Sigmoid colon (tissue), 7 donors: Measurements from ENCODE around the gene UCK1. TPM values are rescaled to one million over a fixed set of nuclear protein-coding genes. Genes with fewer than 3 reads are reported as not detected.
A peak's percentile ranks its signal among the peaks of the same experiment; 100 is the strongest.

Experiments used
- DNase-seq: peaks from one replicate; pipeline ENCODE4 v3.0.0-alpha.2; 2019
- H3K27ac ChIP-seq, 4 donors: fragments of 200-600 bp; sonication (generic); one replicate each; pipeline ENCODE4 v1.5.1; 2016 to 2019; ENCODE audit warnings: mild to moderate bottlenecking in 1 of 4
- H3K27me3 ChIP-seq, 3 donors: fragments of 200-600 bp; sonication (generic); one replicate each; pipeline ENCODE4 v1.5.1; 2019; ENCODE audit warnings: mild to moderate bottlenecking in 1 of 3
- H3K36me3 ChIP-seq, 4 donors: fragments of 200-600 bp; sonication (generic); one replicate each; pipeline ENCODE4 v1.5.1; 2016 to 2019
- H3K4me1 ChIP-seq, 4 donors: fragments of 200-600 bp; sonication (generic); one replicate each; pipeline ENCODE4 v1.5.1; 2017 to 2019
- H3K4me3 ChIP-seq, 4 donors: fragments of 200-600 bp; sonication (generic); one replicate each; pipeline ENCODE4 v1.5.1; 2017 to 2019; ENCODE audit warnings: mild to moderate bottlenecking in 2 of 4, moderate library complexity in 1 of 4
- H3K9me3 ChIP-seq, 4 donors: fragments of 200-600 bp in 3 of 4; sonication (generic) in 3 of 4; one replicate each; pipeline versions ENCODE4 v1.5.1 to v1.6.1; 2013 to 2019
- EP300 ChIP-seq, 4 donors: sonication (generic); formaldehyde crosslinking; IDR thresholded peaks; one replicate each; pipeline ENCODE4 v1.6.1; 2017; ENCODE audit warnings: antibody characterized with exemption in 4 of 4
- POLR2A ChIP-seq, 2 donors: fragments of 450-650 bp; IDR thresholded peaks; one replicate each; pipeline ENCODE4 v1.6.1; 2016; ENCODE audit warnings: antibody characterized with exemption in 2 of 2, mild to moderate bottlenecking in 2 of 2, moderate library complexity in 2 of 2
- POLR2AphosphoS5 ChIP-seq, 4 donors: sonication (generic); formaldehyde crosslinking; IDR thresholded peaks; one replicate each; pipeline ENCODE4 v1.6.1; 2017; ENCODE audit warnings: antibody characterized with exemption in 4 of 4
- WGBS, 2 donors: extraction: QIAGEN DNeasy Blood & Tissue Kit; methylation state at CpG; one replicate each; pipeline ENCODE4 v1.1.7; 2013; 5-methylcytosine and 5-hydroxymethylcytosine counted together
- intact Hi-C: fragments of 100-400 bp; cut with DNase I; formaldehyde crosslinking; loops from one replicate; pipeline ENCODE4 v1.15.1; 2023
- polyA plus RNA-seq, 3 donors: library from polyadenylated mRNA; stranded (reverse); fragments of 200-250 nt; gene quantifications; one replicate each; pipeline ENCODE4 v1.2.3, GENCODE V29; 2013
- total RNA-seq, 4 donors: library from RNA; depleted of rRNA; stranded (reverse); fragments of >200 nt; gene quantifications; one replicate each; pipeline ENCODE4 v1.1.0, GENCODE V29; 2016
- TF ChIP-seq, protein P1 (sequence below), 4 experiments: fragments of 450-650 bp in 3 of 4; fragments of 200-600 bp in 1 of 4; IDR thresholded peaks; one replicate each; pipeline ENCODE4 v1.5.1; 2016 to 2019; ENCODE audit warnings: antibody characterized with exemption in 4 of 4, mild to moderate bottlenecking in 3 of 4, moderate library complexity in 2 of 4
- donor health status: healthy with polysubstance abuse.
- donor health status: Bipolar disorder and iron deficiency.
- donor health status: healthy.

Gene UCK1
- total and polyA plus RNA-seq, 7 donors, result 20.8 to 67.5 (median 35.7) TPM

DNA sequence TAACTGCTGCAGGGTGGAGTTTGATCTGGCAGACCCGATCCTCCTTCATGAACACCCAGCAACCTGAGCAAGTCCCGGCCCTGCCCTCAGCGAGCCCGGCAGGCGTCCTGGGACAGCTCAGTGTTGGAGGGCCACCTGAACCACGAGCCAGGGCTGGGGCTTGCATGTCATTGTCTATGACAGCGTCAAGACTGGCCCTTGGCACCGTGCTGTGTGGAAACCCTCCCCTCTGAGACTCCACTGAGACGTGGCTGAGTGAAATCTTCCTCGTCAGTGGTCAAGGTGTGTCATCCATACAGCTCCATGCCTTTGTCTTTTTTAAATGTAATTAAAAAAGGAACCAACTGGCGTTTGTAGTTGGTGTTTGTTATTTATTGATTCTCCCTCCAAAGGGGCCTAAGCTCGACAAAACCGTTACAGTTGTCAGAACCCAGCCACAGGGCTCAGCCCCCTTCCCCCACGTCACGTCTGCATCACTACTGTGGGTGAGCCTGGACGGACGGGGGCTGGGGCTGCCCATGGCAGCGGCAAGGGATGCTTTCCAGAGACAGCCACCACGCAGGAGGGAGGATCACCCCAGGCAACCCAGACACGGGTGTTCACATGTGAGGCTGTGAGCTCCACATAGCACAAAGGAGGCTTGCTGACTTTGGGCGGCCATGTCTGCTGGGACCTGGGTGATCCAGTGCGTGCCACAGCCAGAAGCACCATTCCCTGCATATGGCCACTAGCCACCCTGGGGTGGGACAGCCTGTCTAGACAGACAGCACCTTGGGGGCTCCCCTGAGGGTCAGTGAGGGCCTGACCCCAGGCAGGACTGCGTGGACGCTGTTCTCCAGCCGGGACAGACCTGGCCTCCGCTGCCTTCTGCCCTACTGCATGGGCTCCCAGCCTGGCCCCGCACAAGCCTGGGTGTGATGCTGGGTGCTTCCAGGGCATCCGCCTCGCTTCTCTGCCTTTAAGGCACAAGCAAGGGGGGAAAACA is 7.3 kb downstream of the UCK1 start:
- TF ChIP-seq, protein P1, sequence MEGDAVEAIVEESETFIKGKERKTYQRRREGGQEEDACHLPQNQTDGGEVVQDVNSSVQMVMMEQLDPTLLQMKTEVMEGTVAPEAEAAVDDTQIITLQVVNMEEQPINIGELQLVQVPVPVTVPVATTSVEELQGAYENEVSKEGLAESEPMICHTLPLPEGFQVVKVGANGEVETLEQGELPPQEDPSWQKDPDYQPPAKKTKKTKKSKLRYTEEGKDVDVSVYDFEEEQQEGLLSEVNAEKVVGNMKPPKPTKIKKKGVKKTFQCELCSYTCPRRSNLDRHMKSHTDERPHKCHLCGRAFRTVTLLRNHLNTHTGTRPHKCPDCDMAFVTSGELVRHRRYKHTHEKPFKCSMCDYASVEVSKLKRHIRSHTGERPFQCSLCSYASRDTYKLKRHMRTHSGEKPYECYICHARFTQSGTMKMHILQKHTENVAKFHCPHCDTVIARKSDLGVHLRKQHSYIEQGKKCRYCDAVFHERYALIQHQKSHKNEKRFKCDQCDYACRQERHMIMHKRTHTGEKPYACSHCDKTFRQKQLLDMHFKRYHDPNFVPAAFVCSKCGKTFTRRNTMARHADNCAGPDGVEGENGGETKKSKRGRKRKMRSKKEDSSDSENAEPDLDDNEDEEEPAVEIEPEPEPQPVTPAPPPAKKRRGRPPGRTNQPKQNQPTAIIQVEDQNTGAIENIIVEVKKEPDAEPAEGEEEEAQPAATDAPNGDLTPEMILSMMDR (IDR thresholded peaks at IDR 0.05), result no peak
- no peak for TF ChIP-seq POLR2AphosphoS5 (IDR thresholded peaks at IDR 0.05)
- no peak for TF ChIP-seq POLR2A (IDR thresholded peaks at IDR 0.05)
- TF ChIP-seq EP300 (IDR thresholded peaks at IDR 0.05), result no peak
- peaks cover 56 to 100% (median 74%) of the 10 kb centered on the region in 4 donors for H3K36me3 ChIP-seq
- DNase-seq, result peak; percentile 54
- intact Hi-C loops, result no loop called here
- no peak overlapping the region for H3K27ac ChIP-seq
- H3K27me3 ChIP-seq, result no peaks in the 10 kb centered on the region
- H3K9me3 ChIP-seq, result no peaks in the 10 kb centered on the region
- H3K4me1 ChIP-seq, result peaks cover 0 to 5% (median 4%) of the 10 kb centered on the region in 4 donors
- 86 to 87% methylated on average over 29 of the region's 29 CpGs for WGBS, 2 donors
- no peak overlapping the region for H3K4me3 ChIP-seq

DNA sequence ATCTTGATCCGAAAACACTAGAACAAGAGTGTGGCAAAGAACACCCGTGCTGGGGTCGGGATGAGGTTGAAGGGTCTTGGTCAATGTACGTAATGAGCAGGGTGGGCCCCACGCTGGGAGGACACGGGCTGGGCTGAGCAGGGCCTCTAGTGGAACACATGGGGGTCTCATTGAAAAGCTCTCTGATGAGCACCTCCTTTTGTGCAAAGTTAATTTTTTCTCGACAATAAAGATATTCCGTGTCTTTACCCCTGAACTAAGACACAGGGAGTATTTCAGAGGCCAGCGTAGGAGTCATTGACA is 8.0 kb downstream of the UCK1 start:
- H3K27me3 ChIP-seq, result no peaks in the 10 kb centered on the region
- 93% methylated on average over 9 of the region's 9 CpGs for WGBS, 2 donors
- no peak overlapping the region for H3K4me3 ChIP-seq
- no peak overlapping the region for H3K27ac ChIP-seq
- H3K36me3 ChIP-seq, result peaks cover 51 to 99% (median 71%) of the 10 kb centered on the region in 4 donors
- no peaks in the 10 kb centered on the region for H3K9me3 ChIP-seq
- no peak for DNase-seq
- peaks cover 0 to 12% (median 11%) of the 10 kb centered on the region in 4 donors for H3K4me1 ChIP-seq
- TF ChIP-seq POLR2AphosphoS5 (IDR thresholded peaks at IDR 0.05), result no peak
- TF ChIP-seq EP300 (IDR thresholded peaks at IDR 0.05), result no peak
- TF ChIP-seq, protein P1 (IDR thresholded peaks at IDR 0.05), result no peak
- no peak for TF ChIP-seq POLR2A (IDR thresholded peaks at IDR 0.05)
- intact Hi-C loops, result no loop called here

DNA sequence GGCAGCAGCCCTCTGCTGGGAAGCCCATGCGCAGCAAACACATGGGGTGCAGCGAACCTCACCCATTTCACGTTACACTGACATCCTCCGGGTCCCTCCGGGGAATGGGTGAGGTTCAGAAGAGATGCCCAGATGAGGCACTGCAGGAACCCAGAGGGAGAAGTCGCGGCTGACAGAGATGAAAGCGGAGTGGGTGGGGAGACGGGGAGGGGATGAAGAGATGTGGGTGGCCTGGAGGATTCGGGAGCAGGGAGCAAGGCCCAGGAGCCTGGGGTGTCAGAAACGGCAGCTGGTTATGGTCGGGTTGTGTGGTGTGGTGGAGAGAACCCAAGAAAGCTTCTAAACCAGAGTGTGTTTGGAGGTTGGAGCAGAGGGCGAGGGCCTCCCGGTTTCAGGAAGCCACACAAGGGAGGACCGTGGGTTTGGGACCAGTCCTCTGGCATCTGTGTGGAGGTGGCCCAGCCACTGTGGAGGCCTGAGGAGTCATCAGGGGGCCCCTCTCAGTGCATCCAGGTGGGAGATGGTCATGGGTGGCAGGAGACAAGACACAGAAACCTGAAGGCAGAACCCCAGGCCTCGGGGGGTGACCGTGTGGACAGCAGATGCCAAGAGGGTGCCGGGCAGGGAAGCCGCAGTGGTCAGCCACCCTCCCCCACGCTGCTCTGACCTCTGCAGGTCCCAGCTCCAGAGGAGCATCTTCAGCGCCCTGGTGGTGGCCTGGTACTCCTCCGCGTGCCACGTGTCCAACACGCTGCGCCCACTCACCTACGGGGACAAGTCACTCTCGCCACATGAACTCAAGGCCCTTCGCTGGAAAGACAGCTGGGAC is 8.6 kb downstream of the UCK1 start:
- intact Hi-C loops, result no loop called here
- TF ChIP-seq, protein P1 (IDR thresholded peaks at IDR 0.05), result no peak
- TF ChIP-seq POLR2A (IDR thresholded peaks at IDR 0.05), result no peak
- no peak for TF ChIP-seq EP300 (IDR thresholded peaks at IDR 0.05)
- TF ChIP-seq POLR2AphosphoS5 (IDR thresholded peaks at IDR 0.05), result no peak
- 94 to 95% methylated on average over 29 of the region's 29 CpGs for WGBS, 2 donors
- Histone ChIP-seq H3K27me3 (no peaks in the 10 kb centered on the region), H3K27ac (no peak overlapping the region), H3K9me3 (no peaks in the 10 kb centered on the region), H3K4me1 (peaks cover 0 to 18% (median 17%) of the 10 kb centered on the region in 4 donors), H3K4me3 (no peak overlapping the region), H3K36me3 (peaks cover 51 to 93% (median 68%) of the 10 kb centered on the region in 4 donors)
- DNase-seq, result peak; percentile 60

GRCh38 chr9:131521822-131522221 is 9.2 kb downstream of the UCK1 start:
- peaks cover 51 to 90% (median 61%) of the 10 kb centered on the region in 4 donors for H3K36me3 ChIP-seq
- peak; percentile 45 for DNase-seq
- H3K4me3 ChIP-seq, result no peak overlapping the region

More at GRCh38 chr9:131521822-131522221, 9.2 kb downstream of the UCK1 start:
- Histone ChIP-seq H3K27ac (no peak overlapping the region), H3K4me1 (peaks cover 0 to 24% (median 22%) of the 10 kb centered on the region in 4 donors), H3K27me3 (no peaks in the 10 kb centered on the region), H3K9me3 (no peaks in the 10 kb centered on the region)
- TF ChIP-seq EP300 (IDR thresholded peaks at IDR 0.05) (no peak), POLR2A (IDR thresholded peaks at IDR 0.05) (no peak)
- TF ChIP-seq, protein P1 (IDR thresholded peaks at IDR 0.05), result no peak
- intact Hi-C loops, result no loop called here
- WGBS, 2 donors, result 96% methylated on average over 13 of the region's 13 CpGs
